ENCODE data around the gene RHNO1.

GRCh38 chr12:2877047-2877952, at the start of gene RHNO1, which contains the start of gene FOXM1:
- TF ChIP-seq EZH2phosphoT487 (conservative IDR thresholded peaks at IDR 0.05; ENCODE audit: low read length) (no peak), CTCF (IDR thresholded peaks at IDR 0.05; ENCODE audit: insufficient read depth, low read length, poor library complexity, severe bottlenecking) (no peak)

Data from SU-DHL-6 (cell line).